NCI-H2171 (cell line): ENCODE data around the gene SNAI3.

Source experiments
- DNase-seq: peaks from one replicate; lab custom pipeline; 2025; lab: John Stamatoyannopoulos, UW

SNAI3 gene

GRCh38 chr16:88634141-88634993 lies 51.9 kb downstream of the SNAI3 start:
- DNase-seq, result no peak

GRCh38 chr16:88633684-88634140 lies 52.6 kb downstream of the SNAI3 start:
- no peak for DNase-seq

- DNase-seq, result no peak
Observed at GRCh38 chr16:88632587-88632930, 53.7 kb downstream of the SNAI3 start.

GRCh38 chr16:88631920-88632586 lies 54.3 kb downstream of the SNAI3 start:
- no peak for DNase-seq

GRCh38 chr16:88631384-88631783 lies 54.9 kb downstream of the SNAI3 start:
- DNase-seq, result no peak

- no peak for DNase-seq
Observed at GRCh38 chr16:88630941-88631340, 55.4 kb downstream of the SNAI3 start.

GRCh38 chr16:88630433-88630832 lies 55.9 kb downstream of the SNAI3 start:
- no peak for DNase-seq

- no peak for DNase-seq
Observed at GRCh38 chr16:88629835-88630234, 56.5 kb downstream of the SNAI3 start.

- DNase-seq, result no peak
Observed at GRCh38 chr16:88628512-88628974, 57.8 kb downstream of the SNAI3 start.
